ENCODE data around the gene IFNL1. TPM values are rescaled to one million over a fixed set of nuclear protein-coding genes. Genes with fewer than 3 reads are reported as not detected.

The IFNL1 gene
- total RNA-seq, 1 experiment from 2014 or later = not detected

- TF ChIP-seq IRF1 (CRISPR knock-in tag; IDR thresholded peaks at IDR 0.05) (no peak), SOX15 (CRISPR knock-in tag; IDR thresholded peaks at IDR 0.05) (no peak), ARID4B (CRISPR knock-in tag; IDR thresholded peaks at IDR 0.05; ENCODE audit: borderline replicate concordance) (no peak), ZNF532 (CRISPR knock-in tag; IDR thresholded peaks at IDR 0.05; ENCODE audit: borderline replicate concordance) (no peak), AFF4 (CRISPR knock-in tag; IDR thresholded peaks at IDR 0.05; ENCODE audit: borderline replicate concordance) (no peak), CREM (CRISPR knock-in tag; IDR thresholded peaks at IDR 0.05) (no peak), ZNF232 (CRISPR knock-in tag; IDR thresholded peaks at IDR 0.05) (peak; percentile 41; the same call in 1 of the 2 replicates), USF2 (CRISPR knock-in tag; IDR thresholded peaks at IDR 0.05) (peak; percentile 77), ZNF396 (CRISPR knock-in tag; IDR thresholded peaks at IDR 0.05; ENCODE audit: borderline replicate concordance) (no peak), ZNF138 (CRISPR knock-in tag; conservative IDR thresholded peaks at IDR 0.05) (no peak), OVOL2 (CRISPR knock-in tag; IDR thresholded peaks at IDR 0.05; ENCODE audit: borderline replicate concordance) (no peak), HMGA2 (CRISPR knock-in tag; IDR thresholded peaks at IDR 0.05) (no peak), RELA (CRISPR knock-in tag; IDR thresholded peaks at IDR 0.05; ENCODE audit: borderline replicate concordance) (no peak; the same call in 1 of the 2 replicates), FOXP1 (CRISPR knock-in tag; IDR thresholded peaks at IDR 0.05; ENCODE audit: borderline replicate concordance) (peak; percentile 51; the same call in 1 of the 2 replicates), NR3C1 (CRISPR knock-in tag; conservative IDR thresholded peaks at IDR 0.05; ENCODE audit: low read depth) (no peak), MXD4 (CRISPR knock-in tag; IDR thresholded peaks at IDR 0.05; ENCODE audit: borderline replicate concordance) (no peak), CBFB (CRISPR knock-in tag; IDR thresholded peaks at IDR 0.05; ENCODE audit: low read depth) (no peak), CTCF (IDR thresholded peaks at IDR 0.05) (no peak)
- TF ChIP-seq, protein P1, sequence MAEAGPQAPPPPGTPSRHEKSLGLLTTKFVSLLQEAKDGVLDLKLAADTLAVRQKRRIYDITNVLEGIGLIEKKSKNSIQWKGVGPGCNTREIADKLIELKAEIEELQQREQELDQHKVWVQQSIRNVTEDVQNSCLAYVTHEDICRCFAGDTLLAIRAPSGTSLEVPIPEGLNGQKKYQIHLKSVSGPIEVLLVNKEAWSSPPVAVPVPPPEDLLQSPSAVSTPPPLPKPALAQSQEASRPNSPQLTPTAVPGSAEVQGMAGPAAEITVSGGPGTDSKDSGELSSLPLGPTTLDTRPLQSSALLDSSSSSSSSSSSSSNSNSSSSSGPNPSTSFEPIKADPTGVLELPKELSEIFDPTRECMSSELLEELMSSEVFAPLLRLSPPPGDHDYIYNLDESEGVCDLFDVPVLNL (CRISPR knock-in tag; IDR thresholded peaks at IDR 0.05; ENCODE audit: borderline replicate concordance, low read depth) = no peak
Measured at GRCh38 chr19:39264306-39265290, 31.6 kb upstream of the IFNL1 start (continued).

Data from WTC11 (cell line).